Transverse colon (tissue), 3 donors: ENCODE measurements around the gene CD48.

ENCODE experiments used
- POLR2A ChIP-seq: fragments of 450-650 bp; IDR thresholded peaks from one replicate; pipeline ENCODE4 v1.6.1; 2016; ENCODE audit warnings: antibody characterized with exemption, mild to moderate bottlenecking, moderate library complexity
- TF ChIP-seq, protein P1 (sequence below), 5 experiments: fragments of 200-600 bp in 3 of 5; fragments of 450-650 bp in 2 of 5; sonication (generic) in 3 of 5; IDR thresholded peaks; 1 replicate in 2 of 5; 2 replicates in 3 of 5; pipeline ENCODE4 v1.5.1; 2016 to 2017; ENCODE audit warnings: antibody characterized with exemption in 5 of 5, inconsistent platforms in 3 of 5, mild to moderate bottlenecking in 2 of 5, moderate library complexity in 1 of 5

DNA sequence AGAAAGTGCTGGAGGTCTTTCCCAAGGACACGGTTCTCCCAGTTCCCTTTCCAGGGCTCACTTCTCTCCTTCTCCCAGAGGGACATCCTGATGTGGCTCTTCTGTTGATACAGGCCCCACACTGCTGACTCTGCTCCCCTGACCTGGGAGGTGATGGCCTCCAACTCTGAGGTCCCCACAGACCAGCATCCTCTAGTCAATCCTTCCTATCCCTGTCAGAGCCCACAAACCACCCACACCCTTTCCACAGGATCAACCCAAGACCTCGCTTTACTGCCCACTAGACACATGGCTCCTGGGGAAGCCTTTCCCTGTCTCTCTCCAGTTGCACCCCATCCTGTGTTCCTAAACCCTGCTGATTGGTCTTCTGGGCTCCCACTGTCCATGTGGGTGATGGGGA lies 39.0 kb upstream of the CD48 start:
- TF ChIP-seq, protein P1, sequence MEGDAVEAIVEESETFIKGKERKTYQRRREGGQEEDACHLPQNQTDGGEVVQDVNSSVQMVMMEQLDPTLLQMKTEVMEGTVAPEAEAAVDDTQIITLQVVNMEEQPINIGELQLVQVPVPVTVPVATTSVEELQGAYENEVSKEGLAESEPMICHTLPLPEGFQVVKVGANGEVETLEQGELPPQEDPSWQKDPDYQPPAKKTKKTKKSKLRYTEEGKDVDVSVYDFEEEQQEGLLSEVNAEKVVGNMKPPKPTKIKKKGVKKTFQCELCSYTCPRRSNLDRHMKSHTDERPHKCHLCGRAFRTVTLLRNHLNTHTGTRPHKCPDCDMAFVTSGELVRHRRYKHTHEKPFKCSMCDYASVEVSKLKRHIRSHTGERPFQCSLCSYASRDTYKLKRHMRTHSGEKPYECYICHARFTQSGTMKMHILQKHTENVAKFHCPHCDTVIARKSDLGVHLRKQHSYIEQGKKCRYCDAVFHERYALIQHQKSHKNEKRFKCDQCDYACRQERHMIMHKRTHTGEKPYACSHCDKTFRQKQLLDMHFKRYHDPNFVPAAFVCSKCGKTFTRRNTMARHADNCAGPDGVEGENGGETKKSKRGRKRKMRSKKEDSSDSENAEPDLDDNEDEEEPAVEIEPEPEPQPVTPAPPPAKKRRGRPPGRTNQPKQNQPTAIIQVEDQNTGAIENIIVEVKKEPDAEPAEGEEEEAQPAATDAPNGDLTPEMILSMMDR (IDR thresholded peaks at IDR 0.05) = no peak
- TF ChIP-seq POLR2A = no peak
